Measurements from ENCODE around the gene PCDH15.

- no peak for TF ChIP-seq CTCF (IDR thresholded peaks at IDR 0.05; ENCODE audit: insufficient read depth, low read length, poor library complexity, severe bottlenecking)
- no peak for TF ChIP-seq EZH2phosphoT487 (conservative IDR thresholded peaks at IDR 0.05; ENCODE audit: low read length)
Observed at GRCh38 chr10:54487743-54488142, 313.3 kb downstream of the PCDH15 start.
